GM13977 (cell line): ENCODE results near the gene ARHGAP1.

Experiments
- DNase-seq: peaks from one replicate; pipeline ENCODE4 v3.0.0; 2012; ENCODE audit warnings: low spot score
- in situ Hi-C: fragments of 300-500 bp; cut with MboI; formaldehyde crosslinking; loops from one replicate; pipeline ENCODE4 v1.12.0; 2022; ENCODE audit warnings: low sequenced_read_pairs, low pct_unique_long_range_greater_than_20kb, mixed read lengths, inconsistent platforms; ENCODE audit not compliant: unreplicated experiment
- TF ChIP-seq, protein P1 (sequence below): IDR thresholded peaks from 2 replicates; pipeline ENCODE4 v1.5.1; 2012; ENCODE audit warnings: mild to moderate bottlenecking, control low read depth; ENCODE audit not compliant: insufficient read depth; ENCODE audit errors: extremely low read depth, missing control alignments

ARHGAP1 gene

DNA sequence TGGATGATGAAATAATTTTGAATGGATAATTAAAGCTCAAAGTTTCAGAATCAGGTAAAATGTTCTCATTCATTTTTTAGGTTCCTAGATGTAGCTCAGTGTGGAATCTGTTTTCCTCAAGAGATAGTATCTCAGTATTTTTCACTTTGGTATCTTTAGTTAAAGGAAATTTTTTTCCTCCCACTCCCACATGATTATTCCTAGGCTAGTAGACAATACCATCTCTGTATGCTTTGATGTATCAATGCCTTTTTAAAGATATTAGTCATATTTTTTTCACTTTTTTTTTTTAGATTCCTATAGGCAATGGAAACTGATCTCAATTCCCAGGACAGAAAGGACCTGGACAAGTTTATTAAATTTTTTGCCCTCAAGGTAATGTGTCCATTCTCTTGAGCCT lies 56.4 kb downstream of the ARHGAP1 start:
- in situ Hi-C loops = no loop called here

DNA sequence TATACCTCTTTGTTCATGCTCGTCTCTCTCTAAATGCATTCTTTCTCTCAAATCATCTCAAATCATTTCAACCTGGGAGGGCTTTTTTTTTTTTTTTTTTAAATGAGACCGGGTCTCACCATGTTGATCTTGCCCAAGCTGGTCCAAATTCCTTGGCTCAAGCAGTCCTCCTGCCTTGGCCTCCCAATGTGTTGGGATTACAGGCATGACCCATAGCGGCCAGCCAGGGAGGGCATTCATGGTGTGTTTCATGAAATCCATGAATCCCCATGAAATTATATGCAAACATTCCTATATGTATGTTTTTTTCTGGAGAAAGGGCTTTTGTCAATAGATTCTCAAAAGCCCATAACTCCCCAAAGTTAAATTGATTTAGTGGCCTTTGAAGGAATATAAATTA lies 56.9 kb downstream of the ARHGAP1 start:
- TF ChIP-seq, protein P1, sequence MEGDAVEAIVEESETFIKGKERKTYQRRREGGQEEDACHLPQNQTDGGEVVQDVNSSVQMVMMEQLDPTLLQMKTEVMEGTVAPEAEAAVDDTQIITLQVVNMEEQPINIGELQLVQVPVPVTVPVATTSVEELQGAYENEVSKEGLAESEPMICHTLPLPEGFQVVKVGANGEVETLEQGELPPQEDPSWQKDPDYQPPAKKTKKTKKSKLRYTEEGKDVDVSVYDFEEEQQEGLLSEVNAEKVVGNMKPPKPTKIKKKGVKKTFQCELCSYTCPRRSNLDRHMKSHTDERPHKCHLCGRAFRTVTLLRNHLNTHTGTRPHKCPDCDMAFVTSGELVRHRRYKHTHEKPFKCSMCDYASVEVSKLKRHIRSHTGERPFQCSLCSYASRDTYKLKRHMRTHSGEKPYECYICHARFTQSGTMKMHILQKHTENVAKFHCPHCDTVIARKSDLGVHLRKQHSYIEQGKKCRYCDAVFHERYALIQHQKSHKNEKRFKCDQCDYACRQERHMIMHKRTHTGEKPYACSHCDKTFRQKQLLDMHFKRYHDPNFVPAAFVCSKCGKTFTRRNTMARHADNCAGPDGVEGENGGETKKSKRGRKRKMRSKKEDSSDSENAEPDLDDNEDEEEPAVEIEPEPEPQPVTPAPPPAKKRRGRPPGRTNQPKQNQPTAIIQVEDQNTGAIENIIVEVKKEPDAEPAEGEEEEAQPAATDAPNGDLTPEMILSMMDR = no peak
- in situ Hi-C loops = no loop called here
- no peak for DNase-seq

More for the DNA sequence above, 56.4 kb downstream of the ARHGAP1 start:
- no peak for DNase-seq
- TF ChIP-seq, protein P1 = no peak

DNA sequence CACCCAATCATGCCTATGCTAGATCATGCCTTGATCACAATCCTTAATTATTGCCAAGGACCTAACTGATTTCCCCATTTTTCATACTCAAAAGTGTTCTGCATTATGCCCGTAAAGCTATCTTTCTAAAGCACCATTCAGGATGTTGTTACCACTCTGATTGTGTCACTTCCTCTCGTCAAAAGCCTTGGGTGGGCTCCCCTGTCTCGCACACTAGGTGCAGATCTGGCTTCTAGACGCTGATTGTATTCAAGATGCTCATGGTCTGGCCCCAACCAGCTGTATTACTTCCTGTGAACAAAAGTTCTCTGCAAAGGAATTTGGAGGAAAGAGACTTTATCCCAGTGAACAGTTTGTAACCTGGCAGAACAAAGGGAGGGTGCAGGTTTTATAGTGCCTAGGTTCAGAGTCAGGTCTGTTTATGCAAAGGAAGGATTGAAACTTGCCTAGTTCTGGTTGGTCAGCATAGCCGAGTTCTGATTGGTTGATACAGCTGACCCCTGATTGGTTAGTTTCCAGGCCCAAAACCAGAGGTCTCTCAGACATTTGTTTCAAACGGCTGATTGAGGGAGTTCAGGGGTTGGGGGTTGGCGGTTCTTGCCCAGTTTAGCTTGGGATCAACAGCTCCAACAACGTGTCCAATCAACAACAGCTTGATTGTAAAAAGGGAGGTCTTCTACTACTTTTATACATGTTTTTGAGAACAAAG lies 57.6 kb downstream of the ARHGAP1 start:
- TF ChIP-seq, protein P1 = no peak
- DNase-seq = no peak
- in situ Hi-C loops = no loop called here

DNA sequence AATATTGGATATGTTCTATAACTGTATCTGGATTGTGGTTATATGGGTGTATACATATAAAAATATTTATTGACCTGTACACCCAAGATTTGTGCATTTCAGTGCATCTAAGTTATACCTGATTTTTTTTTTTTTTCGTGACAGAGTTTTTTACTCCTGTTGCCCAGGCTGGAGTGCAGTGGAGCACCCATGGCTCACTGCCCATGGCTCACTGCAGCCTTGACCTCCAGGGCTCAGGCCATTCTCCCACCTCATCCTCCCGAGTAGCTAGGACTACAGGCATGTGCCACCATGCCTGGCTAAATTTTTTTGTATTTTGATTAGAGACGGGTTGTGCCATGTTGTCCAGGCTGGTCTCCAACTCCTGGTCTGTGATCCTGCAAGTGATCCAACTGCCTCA lies 58.8 kb downstream of the ARHGAP1 start:
- TF ChIP-seq, protein P1 = no peak

DNA sequence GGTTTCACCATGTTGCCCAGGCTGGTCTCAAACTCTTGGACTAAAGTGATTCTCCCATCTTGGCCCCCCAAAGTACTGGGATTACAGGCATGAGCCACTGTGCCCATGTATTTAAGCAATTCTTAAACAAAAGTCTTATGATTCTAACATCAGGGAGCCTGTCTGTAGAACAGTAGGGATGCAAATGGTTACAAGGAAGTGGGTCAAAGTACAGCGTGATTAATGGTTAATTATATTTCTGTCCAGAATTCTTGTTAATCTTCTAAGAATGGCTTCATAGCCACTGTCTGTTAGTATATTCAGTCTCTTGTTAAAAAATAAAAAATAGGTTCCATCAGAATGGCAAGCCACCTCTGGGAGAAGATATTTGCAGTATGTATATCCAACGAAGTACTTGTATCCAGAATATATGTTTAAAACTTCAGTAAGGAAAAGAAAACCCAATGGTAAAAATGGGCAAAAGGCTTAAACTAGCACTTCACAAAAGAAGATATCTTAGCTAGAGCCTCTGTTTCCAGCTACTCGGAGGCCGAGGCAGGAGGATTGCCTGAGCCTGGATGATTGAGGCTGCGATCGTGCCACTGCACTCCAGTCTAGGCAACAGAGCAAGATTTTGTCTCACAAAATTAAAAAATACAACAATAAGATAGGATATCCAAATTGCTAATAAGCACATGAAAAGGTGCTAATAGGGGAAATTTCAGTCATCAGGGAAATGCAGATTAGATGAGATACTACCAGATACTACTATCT lies 60.2 kb downstream of the ARHGAP1 start:
- in situ Hi-C loops = no loop called here
- TF ChIP-seq, protein P1 = no peak
- no peak for DNase-seq

More for the DNA sequence above, 58.8 kb downstream of the ARHGAP1 start:
- DNase-seq = no peak
- in situ Hi-C loops = no loop called here

DNA sequence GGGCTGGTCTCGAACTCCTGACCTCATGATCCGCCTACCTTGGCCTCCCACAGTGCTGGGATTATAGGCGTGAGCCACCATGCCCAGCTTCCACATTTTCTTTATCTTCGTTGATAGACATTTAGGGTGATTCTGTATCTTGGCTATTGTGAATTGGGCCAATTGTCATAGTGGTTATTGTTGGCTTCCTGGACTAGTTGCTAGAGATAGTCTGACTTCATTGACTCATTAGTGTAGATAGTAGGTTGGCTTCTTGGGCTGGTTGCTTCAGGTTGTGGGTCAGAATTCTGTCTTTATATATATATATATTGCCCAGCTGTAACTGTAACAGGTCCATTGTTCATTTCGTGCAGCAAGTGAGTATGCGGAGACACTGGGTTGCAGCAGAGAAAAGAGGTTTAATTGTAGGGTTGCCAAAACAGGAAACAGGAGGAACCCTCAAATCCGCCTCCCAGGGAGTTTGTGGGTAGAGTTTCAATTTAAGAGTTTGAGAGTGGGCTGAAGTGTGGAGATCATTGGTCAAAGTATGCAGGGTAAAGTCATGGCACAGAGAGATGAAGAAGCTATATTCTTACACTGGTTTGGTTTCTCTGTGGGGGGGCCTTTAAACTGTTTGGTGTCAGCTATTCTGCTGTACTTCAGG lies 61.1 kb downstream of the ARHGAP1 start:
- TF ChIP-seq, protein P1 = no peak
- in situ Hi-C loops = no loop called here
- DNase-seq = no peak
